GM13977 (cell line): ENCODE results near the gene IL1RAPL2.
"Not testable (repeated sequence)": the region's sequence is repeated elsewhere in the genome, so short reads cannot be mapped to it uniquely, and the experiment has no call there.

Source experiments
- DNase-seq: peaks from one replicate; pipeline ENCODE4 v3.0.0; 2012; ENCODE audit warnings: low spot score
- in situ Hi-C: fragments of 300-500 bp; cut with MboI; formaldehyde crosslinking; loops from one replicate; pipeline ENCODE4 v1.12.0; 2022; ENCODE audit warnings: low sequenced_read_pairs, low pct_unique_long_range_greater_than_20kb, mixed read lengths, inconsistent platforms; ENCODE audit not compliant: unreplicated experiment
- TF ChIP-seq, protein P1 (sequence below): IDR thresholded peaks from 2 replicates; pipeline ENCODE4 v1.5.1; 2012; ENCODE audit warnings: mild to moderate bottlenecking, control low read depth; ENCODE audit not compliant: insufficient read depth; ENCODE audit errors: extremely low read depth, missing control alignments

Gene IL1RAPL2

GRCh38 chrX:105006996-105007395 is 441.0 kb downstream of the IL1RAPL2 start:
- TF ChIP-seq, protein P1, sequence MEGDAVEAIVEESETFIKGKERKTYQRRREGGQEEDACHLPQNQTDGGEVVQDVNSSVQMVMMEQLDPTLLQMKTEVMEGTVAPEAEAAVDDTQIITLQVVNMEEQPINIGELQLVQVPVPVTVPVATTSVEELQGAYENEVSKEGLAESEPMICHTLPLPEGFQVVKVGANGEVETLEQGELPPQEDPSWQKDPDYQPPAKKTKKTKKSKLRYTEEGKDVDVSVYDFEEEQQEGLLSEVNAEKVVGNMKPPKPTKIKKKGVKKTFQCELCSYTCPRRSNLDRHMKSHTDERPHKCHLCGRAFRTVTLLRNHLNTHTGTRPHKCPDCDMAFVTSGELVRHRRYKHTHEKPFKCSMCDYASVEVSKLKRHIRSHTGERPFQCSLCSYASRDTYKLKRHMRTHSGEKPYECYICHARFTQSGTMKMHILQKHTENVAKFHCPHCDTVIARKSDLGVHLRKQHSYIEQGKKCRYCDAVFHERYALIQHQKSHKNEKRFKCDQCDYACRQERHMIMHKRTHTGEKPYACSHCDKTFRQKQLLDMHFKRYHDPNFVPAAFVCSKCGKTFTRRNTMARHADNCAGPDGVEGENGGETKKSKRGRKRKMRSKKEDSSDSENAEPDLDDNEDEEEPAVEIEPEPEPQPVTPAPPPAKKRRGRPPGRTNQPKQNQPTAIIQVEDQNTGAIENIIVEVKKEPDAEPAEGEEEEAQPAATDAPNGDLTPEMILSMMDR = no peak
- no peak for DNase-seq
- in situ Hi-C loops = no loop called here

DNA sequence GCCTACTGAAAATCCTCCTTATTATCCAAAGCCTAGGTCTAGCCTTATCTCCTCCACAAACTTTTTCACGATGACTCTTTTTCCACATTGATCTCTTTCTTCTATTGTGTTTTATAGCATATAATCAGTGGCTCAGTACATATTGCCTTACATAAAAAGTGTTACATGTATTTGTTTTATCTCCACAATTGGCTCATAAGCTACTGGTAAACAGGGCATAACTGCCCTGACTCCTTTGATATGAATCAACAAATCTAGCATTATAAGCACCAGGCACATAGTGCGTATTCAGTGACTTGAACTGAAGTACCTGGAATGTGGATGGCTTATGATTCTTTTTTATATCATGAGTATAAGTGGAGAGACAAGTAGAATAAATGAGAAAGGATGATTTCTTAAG is 447.7 kb downstream of the IL1RAPL2 start:
- no peak for DNase-seq
- TF ChIP-seq, protein P1 = no peak
- in situ Hi-C loops = no loop called here

DNA sequence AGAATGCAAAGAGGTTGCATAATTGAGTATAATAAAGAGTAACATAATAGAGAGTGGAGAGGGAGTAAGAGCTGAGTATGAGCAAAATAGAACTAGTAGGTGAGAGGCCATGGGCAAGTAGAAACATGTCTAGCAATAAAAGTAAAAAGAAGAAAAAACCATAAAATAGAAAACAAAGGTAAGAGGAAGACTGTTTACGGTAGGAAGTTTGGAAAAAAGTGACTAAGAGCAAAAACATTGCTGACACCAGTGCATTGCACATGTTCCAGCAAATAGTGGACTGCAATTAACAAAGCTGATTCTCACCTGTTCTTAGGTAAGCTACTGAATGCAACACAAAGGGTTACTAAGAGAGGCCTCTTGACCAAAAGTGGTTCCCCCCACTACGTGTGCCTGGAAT is 451.6 kb downstream of the IL1RAPL2 start:
- in situ Hi-C loops = no loop called here
- TF ChIP-seq, protein P1 = no peak
- DNase-seq = no peak

- no peak for DNase-seq
- in situ Hi-C loops = no loop called here
- TF ChIP-seq, protein P1 = no peak
Observed at GRCh38 chrX:105018865-105019264, 452.9 kb downstream of the IL1RAPL2 start.

GRCh38 chrX:105028962-105029361 is 463.0 kb downstream of the IL1RAPL2 start:
- in situ Hi-C loops, DNase-seq: not testable (repeated sequence)

GRCh38 chrX:105038672-105039328 is 472.8 kb downstream of the IL1RAPL2 start:
- no peak for DNase-seq
- in situ Hi-C loops = no loop called here

DNA sequence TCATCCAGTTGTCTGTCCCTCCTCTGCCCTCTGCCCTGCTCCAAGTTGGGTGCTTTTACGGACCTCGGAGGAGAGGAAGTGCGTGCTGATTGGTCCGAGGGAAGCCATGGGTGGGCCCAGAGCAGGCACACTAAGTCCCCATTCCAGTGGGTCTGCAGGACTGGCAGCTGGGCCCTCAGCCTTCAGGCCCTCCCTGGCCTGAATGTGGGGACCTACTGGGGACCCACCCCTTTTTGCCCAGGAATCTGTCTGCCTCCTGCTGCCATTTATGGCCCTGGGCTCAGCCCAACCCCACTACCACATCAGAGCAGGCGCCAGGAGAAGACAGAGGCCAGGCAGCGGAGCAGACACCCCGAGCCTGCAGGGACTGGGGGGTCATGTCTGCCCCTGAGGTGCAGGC is 484.9 kb downstream of the IL1RAPL2 start:
- no peak for DNase-seq
- in situ Hi-C loops = no loop called here
- TF ChIP-seq, protein P1 = no peak

More at GRCh38 chrX:105038672-105039328, 472.8 kb downstream of the IL1RAPL2 start:
- TF ChIP-seq, protein P1 = no peak
